Loucy (cell line): ENCODE measurements around the gene BIN2.

Experiments
- H2AFZ ChIP-seq: fragments of 200-600 bp; sonication (generic); 2 replicates; pipeline ENCODE4 v1.6.0; 2016; ENCODE audit warnings: antibody characterized with exemption, mild to moderate bottlenecking, low read length, moderate library complexity
- H3F3A ChIP-seq: fragments of 200-600 bp; 2 replicates; pipeline ENCODE4 v1.6.0; 2016; ENCODE audit warnings: antibody characterized with exemption, low read depth, mild to moderate bottlenecking
- H3K27me3 ChIP-seq: fragments of 200-600 bp; sonication (generic); 2 replicates; pipeline ENCODE4 v1.6.1; 2014; ENCODE audit warnings: low read length, mild to moderate bottlenecking; ENCODE audit not compliant: insufficient read depth, poor library complexity, severe bottlenecking
- H3K36me3 ChIP-seq: fragments of 200-600 bp; sonication (generic); 2 replicates; pipeline ENCODE4 v1.6.1; 2016; ENCODE audit warnings: low read length; ENCODE audit not compliant: insufficient read depth
- H3K4me1 ChIP-seq: fragments of 200-600 bp; sonication (generic); 2 replicates; pipeline ENCODE4 v1.5.1; 2014; ENCODE audit warnings: low read length, mild to moderate bottlenecking; ENCODE audit not compliant: insufficient read depth, poor library complexity, severe bottlenecking
- H3K4me2 ChIP-seq: fragments of 200-600 bp; sonication (generic); 2 replicates; pipeline ENCODE4 v1.6.0; 2014; ENCODE audit warnings: antibody characterized with exemption, low read length, low read depth, mild to moderate bottlenecking; ENCODE audit not compliant: poor library complexity, severe bottlenecking
- H3K4me3 ChIP-seq: fragments of 200-600 bp; sonication (generic); 2 replicates; pipeline ENCODE4 v1.5.1; 2014; ENCODE audit warnings: low read length, mild to moderate bottlenecking, mixed read lengths; ENCODE audit not compliant: poor library complexity, severe bottlenecking
- H3K79me2 ChIP-seq: fragments of 200-600 bp; sonication (generic); 2 replicates; pipeline ENCODE4 v1.6.1; 2014; ENCODE audit warnings: low read length; ENCODE audit not compliant: insufficient read depth
- H3K9ac ChIP-seq: fragments of 200-600 bp; sonication (generic); 2 replicates; pipeline ENCODE4 v1.6.0; 2014; ENCODE audit warnings: mild to moderate bottlenecking, low read depth, low read length, moderate library complexity; ENCODE audit not compliant: poor library complexity, severe bottlenecking
- H3K9me2 ChIP-seq: fragments of 200-600 bp; sonication (generic); replicated peaks from 2 replicates; pipeline ENCODE4 v1.6.1; 2016; ENCODE audit warnings: low read depth, low read length, mixed read lengths
- H3K9me3 ChIP-seq: fragments of 200-600 bp; sonication (generic); 2 replicates; pipeline ENCODE4 v1.6.1; 2014; ENCODE audit warnings: mild to moderate bottlenecking, antibody characterized with exemption, low read length, low read depth; ENCODE audit not compliant: insufficient read depth
- H4K20me1 ChIP-seq: fragments of 200-600 bp; sonication (generic); 2 replicates; pipeline ENCODE4 v1.6.0; 2014; ENCODE audit warnings: antibody characterized with exemption, low read length, mild to moderate bottlenecking; ENCODE audit not compliant: insufficient read depth, poor library complexity, severe bottlenecking
- EZH2phosphoT487 ChIP-seq: fragments of 200-600 bp; IDR thresholded peaks from 2 replicates; pipeline ENCODE4 v1.6.1; 2018; ENCODE audit warnings: antibody characterized with exemption, mild to moderate bottlenecking, moderate library complexity, borderline replicate concordance
- TF ChIP-seq, protein P1 (sequence below): fragments of 200-600 bp; sonication (generic); conservative IDR thresholded peaks from 2 replicates; pipeline ENCODE4 v1.5.1; 2014; ENCODE audit warnings: mild to moderate bottlenecking, antibody characterized with exemption, low read length

The BIN2 gene

GRCh38 chr12:51348116-51348515 lies 24.1 kb upstream of the BIN2 start:
- no peak overlapping the region for H3K4me2 ChIP-seq
- H3K9me2 ChIP-seq, result no peaks in the 10 kb centered on the region
- H3K27me3 ChIP-seq, result no peaks in the 10 kb centered on the region
- no peak overlapping the region for H3K4me3 ChIP-seq
- H4K20me1 ChIP-seq, result no peaks in the 10 kb centered on the region
- H3K9me3 ChIP-seq, result no peaks in the 10 kb centered on the region
- no peaks in the 10 kb centered on the region for H3K4me1 ChIP-seq
- H3K36me3 ChIP-seq, result no peaks in the 10 kb centered on the region
- no peak overlapping the region for H3K9ac ChIP-seq
- no peaks in the 10 kb centered on the region for H3K79me2 ChIP-seq
- H3F3A ChIP-seq, result no peaks in the 10 kb centered on the region
- no peak for TF ChIP-seq EZH2phosphoT487
- H2AFZ ChIP-seq, result no peak overlapping the region

- Histone ChIP-seq H3K9ac (no peak within 1 kb of the TSS), H3K9me2 (no peaks in the 10 kb centered on the region), H4K20me1 (no peaks in the 10 kb centered on the region), H3K36me3 (no peaks in the 10 kb centered on the region), H3K79me2 (no peaks in the 10 kb centered on the region), H3K4me2 (no peak within 1 kb of the TSS), H3K9me3 (no peaks in the 10 kb centered on the region), H3K4me1 (no peaks in the 10 kb centered on the region), H3K4me3 (no peak within 1 kb of the TSS), H3F3A (no peaks in the 10 kb centered on the region), H2AFZ (no peak within 1 kb of the TSS), H3K27me3 (no peaks in the 10 kb centered on the region)
- no peak for TF ChIP-seq EZH2phosphoT487
- TF ChIP-seq, protein P1, sequence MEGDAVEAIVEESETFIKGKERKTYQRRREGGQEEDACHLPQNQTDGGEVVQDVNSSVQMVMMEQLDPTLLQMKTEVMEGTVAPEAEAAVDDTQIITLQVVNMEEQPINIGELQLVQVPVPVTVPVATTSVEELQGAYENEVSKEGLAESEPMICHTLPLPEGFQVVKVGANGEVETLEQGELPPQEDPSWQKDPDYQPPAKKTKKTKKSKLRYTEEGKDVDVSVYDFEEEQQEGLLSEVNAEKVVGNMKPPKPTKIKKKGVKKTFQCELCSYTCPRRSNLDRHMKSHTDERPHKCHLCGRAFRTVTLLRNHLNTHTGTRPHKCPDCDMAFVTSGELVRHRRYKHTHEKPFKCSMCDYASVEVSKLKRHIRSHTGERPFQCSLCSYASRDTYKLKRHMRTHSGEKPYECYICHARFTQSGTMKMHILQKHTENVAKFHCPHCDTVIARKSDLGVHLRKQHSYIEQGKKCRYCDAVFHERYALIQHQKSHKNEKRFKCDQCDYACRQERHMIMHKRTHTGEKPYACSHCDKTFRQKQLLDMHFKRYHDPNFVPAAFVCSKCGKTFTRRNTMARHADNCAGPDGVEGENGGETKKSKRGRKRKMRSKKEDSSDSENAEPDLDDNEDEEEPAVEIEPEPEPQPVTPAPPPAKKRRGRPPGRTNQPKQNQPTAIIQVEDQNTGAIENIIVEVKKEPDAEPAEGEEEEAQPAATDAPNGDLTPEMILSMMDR, result no peak
Observed at GRCh38 chr12:51346581-51346980, 22.6 kb upstream of the BIN2 start, which contains the start of gene CELA1. Gene CELA1, minus strand, starts transcription at chr12:51346679. Its CDS starts 41 bp downstream, at chr12:51346638.

DNA sequence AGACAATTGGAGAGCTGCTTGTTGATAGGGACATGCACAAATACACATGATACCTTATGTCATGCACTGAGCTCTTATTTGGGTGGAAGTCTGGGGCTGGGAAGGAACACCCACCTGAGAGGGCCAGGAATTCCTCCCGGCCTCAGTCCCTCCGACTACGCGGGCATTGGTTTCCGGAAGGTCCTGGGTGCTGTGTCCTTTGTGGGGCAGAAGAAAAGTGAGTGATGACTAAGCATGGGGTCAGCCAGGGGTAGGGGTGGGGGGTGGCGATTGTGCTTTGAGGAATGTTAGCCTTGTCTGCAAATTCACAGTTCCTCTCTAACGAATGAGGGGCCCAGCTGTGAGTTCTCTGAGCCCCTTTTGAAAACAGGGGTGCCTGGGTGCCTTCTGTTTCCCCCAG lies 21.7 kb upstream of the BIN2 start:
- no peak overlapping the region for H3K4me3 ChIP-seq
- H4K20me1 ChIP-seq, result no peaks in the 10 kb centered on the region
- no peak overlapping the region for H3K9ac ChIP-seq
- no peaks in the 10 kb centered on the region for H3K79me2 ChIP-seq
- no peaks in the 10 kb centered on the region for H3K9me3 ChIP-seq
- H3F3A ChIP-seq, result no peaks in the 10 kb centered on the region
- no peak for TF ChIP-seq EZH2phosphoT487
- TF ChIP-seq, protein P1, result no peak
- H2AFZ ChIP-seq, result no peak overlapping the region
- no peak overlapping the region for H3K4me2 ChIP-seq
- H3K36me3 ChIP-seq, result no peaks in the 10 kb centered on the region
- no peaks in the 10 kb centered on the region for H3K27me3 ChIP-seq
- H3K4me1 ChIP-seq, result peaks cover 4% of the 10 kb centered on the region
- no peaks in the 10 kb centered on the region for H3K9me2 ChIP-seq

GRCh38 chr12:51343201-51343600 lies 19.2 kb upstream of the BIN2 start:
- no peaks in the 10 kb centered on the region for H3K27me3 ChIP-seq
- no peaks in the 10 kb centered on the region for H3K9me2 ChIP-seq
- no peak overlapping the region for H3K9ac ChIP-seq
- H2AFZ ChIP-seq, result no peak overlapping the region
- peaks cover 4% of the 10 kb centered on the region for H3K4me1 ChIP-seq
- H3F3A ChIP-seq, result no peaks in the 10 kb centered on the region
- H4K20me1 ChIP-seq, result no peaks in the 10 kb centered on the region
- no peaks in the 10 kb centered on the region for H3K79me2 ChIP-seq
- no peaks in the 10 kb centered on the region for H3K9me3 ChIP-seq
- H3K36me3 ChIP-seq, result no peaks in the 10 kb centered on the region
- H3K4me3 ChIP-seq, result no peak overlapping the region
- TF ChIP-seq, protein P1, result no peak
- no peak for TF ChIP-seq EZH2phosphoT487
- H3K4me2 ChIP-seq, result no peak overlapping the region
